Measurements from ENCODE around the gene HCFC2.

- TF ChIP-seq CTCF (IDR thresholded peaks at IDR 0.05) = no peak
- TF ChIP-seq POLR2A (IDR thresholded peaks at IDR 0.05) = no peak
Measured at GRCh38 chr12:104143002-104143401, 78.7 kb downstream of the HCFC2 start.
